GM21447 (cell line): Measurements from ENCODE around the gene ITIH5.
"Not testable (repeated sequence)": the region's sequence is repeated elsewhere in the genome, so short reads cannot be mapped to it uniquely, and the experiment has no call there.

ENCODE experiments used
- ATAC-seq: cut with Tn5 transposase; IDR thresholded peaks from one replicate; pipeline ENCODE4 v1.9.1; 2021; ENCODE audit not compliant: unreplicated experiment

ITIH5 gene

GRCh38 chr10:7666253-7667023 lies at the start of gene ITIH5:
TSS of gene ITIH5 (minus strand) at chr10:7666966. CDS start at chr10:7666892, 74 bp downstream.
- no peak for ATAC-seq

GRCh38 chr10:7715515-7715914 lies 48.7 kb upstream of the ITIH5 start:
- ATAC-seq: no peak

- ATAC-seq: not testable (repeated sequence)
Observed at GRCh38 chr10:7711075-7711474, 44.3 kb upstream of the ITIH5 start.

DNA sequence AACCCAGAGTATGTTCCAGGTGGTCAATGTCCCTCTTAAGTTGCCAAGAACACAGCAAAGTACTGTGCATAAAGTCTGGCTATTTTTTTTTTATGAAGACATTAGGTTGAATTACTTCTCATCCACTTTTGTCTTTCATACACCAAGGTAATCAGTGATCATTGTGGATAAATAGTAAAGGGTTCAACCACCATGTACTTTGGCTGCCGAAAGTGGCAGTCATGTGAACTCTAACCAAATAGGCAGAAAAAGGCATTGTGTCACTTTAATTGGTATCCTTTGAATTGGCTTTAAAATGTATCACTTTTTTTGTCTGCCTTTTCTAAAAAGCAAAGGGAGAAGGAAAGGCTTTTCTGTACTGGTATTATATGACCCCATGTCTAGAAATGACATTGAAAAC lies 43.7 kb upstream of the ITIH5 start:
- ATAC-seq: no peak

GRCh38 chr10:7708832-7709231 lies 42.1 kb upstream of the ITIH5 start:
- ATAC-seq: no peak

GRCh38 chr10:7707858-7708622 lies 41.3 kb upstream of the ITIH5 start:
- no peak for ATAC-seq

- no peak for ATAC-seq
Observed at GRCh38 chr10:7707102-7707501, 40.3 kb upstream of the ITIH5 start.

- no peak for ATAC-seq
Observed at GRCh38 chr10:7706534-7707073, 39.8 kb upstream of the ITIH5 start.

GRCh38 chr10:7705341-7705740 lies 38.6 kb upstream of the ITIH5 start:
- no peak for ATAC-seq

DNA sequence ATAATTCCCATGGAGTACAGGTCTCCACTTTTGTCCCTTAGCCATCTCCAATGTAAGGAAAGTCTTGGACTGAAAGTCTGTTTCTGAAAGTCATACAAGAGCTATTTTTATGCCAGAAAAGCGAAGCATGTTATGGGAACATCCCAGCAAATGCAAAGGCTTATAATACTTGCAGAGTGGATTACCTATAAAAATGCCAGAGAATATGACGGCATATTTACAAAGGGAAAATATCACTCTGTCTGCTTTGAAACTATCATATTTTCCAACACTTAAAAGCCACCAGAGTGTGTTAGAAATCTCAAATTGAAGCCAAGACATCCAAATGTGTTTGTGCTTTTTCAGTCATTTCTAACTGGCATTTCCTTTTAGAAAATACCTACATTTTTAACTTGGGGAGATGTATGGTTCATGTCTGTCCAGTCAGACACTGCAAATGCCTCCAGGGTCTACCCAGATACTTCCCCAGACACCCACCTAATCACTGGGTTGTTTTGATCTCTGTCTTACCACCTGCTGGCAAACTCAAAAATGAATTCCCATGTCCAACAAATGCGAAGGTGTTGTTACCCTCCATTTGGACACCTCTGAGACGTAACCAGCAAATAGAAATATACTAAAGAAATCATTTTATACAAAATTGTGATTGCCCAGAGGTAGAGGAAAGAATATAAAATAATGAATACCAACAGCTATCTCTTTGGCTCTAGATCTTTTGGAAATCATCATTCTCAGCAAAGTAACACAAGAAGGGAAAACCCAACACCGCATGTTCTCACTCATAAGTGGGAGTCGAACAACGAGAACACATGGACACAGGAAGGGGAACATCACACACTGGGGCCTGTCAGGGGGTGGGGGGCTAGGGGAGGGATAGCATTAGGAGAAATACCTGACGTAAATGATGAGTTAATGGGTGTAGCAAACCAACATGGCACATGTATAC lies 37.6 kb upstream of the ITIH5 start:
- ATAC-seq: no peak

GRCh38 chr10:7703140-7703539 lies 36.4 kb upstream of the ITIH5 start, which contains the start of gene ITIH2:
TSS of gene ITIH2 (plus strand) at chr10:7703316. CDS start at chr10:7703435, 119 bp downstream.
- ATAC-seq: no peak

- no peak for ATAC-seq
Observed at GRCh38 chr10:7702288-7702812, 35.6 kb upstream of the ITIH5 start.

DNA sequence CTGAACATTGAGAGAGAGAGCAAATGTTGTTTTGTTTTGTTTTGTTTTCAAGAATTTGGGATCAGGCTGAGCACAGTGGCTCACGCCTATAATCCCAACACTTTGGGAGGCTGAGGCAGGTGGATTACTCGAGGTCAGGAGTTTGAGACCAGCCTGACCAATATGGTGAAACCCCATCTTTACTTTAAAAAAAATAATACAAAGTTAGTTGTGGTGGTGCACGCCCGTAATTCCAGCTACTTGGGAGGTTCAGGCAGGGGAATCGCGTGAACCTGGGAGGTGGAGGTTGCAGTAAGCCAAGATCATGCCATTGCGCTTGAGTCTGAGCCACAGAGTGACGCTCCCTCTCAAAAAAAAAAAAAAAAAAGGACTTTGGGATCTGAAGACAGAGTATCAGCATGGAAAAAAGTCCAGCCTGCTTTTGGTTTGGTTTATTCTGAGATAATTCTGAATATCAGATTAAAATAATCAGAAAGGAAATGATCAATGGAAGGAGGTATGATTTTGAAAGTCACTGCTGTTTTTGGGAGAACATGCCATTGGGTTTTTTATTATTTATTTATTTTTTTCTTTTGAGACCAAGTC lies 34.5 kb upstream of the ITIH5 start:
- ATAC-seq: no peak

DNA sequence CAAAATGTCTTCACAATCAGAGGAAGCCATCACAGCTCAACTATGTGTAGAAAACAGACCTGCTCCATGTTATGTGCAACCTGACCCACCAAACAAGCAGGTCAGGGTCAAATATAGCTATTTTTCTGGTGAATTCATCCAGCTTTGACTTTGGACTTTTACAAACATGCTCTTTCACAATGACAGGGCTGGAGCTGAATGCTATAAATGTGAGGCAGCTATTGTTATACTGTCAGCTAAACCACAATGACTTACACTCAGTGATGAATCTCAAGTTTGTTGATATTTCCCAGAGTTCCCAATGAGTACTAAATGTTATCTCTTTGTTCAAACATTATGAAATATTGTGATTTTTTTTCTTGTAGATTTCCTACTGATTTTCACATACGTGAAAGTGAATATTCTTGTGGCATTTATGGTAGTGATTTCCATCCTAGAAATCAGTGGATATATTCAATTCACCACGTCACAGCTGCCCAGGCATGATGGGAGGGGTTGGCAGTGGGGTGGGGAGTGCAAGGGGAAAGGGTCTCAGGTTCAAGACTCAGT lies 33.9 kb upstream of the ITIH5 start:
- ATAC-seq: no peak

DNA sequence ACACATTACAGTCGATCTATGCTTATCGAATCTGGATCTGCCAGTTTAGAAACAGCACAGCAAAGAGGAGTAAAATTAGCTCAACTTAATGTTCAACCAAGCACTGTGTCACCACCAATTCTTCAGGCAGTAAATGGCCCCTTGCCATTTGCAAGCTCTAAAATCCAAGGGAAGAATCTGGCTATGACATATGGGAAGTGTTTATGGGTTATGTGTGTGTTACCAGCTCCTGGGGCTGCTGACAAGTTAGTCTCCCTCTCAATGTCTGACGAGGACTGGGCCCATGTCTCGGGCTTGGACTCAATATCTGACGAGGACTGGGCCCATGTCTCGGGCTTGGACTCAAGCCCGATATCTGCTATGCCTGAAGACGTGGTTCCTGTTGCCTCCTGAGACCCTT lies 30.7 kb upstream of the ITIH5 start:
- no peak for ATAC-seq

DNA sequence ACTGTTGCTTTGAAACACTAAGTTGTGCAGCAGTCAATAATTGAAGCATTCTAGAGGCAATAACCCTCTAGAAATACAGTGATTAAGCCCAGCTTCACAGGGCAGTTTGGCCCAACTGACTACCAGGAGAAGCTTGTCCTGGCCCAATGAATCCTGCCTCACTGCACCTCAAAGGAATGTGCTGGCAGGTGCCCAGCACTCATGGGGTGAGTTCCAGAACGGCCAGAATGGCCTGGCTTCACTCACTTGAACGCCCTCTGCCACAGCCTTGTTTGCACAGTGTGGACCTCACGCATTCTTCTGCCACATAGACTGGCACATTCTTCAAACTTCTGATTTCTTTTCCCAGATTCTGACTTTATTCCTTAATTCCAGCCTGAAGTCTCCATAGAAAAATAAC lies 29.8 kb upstream of the ITIH5 start:
- ATAC-seq: no peak

GRCh38 chr10:7693194-7693593 lies 26.4 kb upstream of the ITIH5 start:
- ATAC-seq: not testable (repeated sequence)

GRCh38 chr10:7692368-7692767 lies 25.6 kb upstream of the ITIH5 start:
- ATAC-seq: not testable (repeated sequence)

- not testable (repeated sequence) for ATAC-seq
Observed at GRCh38 chr10:7690885-7691597, 24.3 kb upstream of the ITIH5 start.
